ENCODE data around the gene TLR10.

DNA sequence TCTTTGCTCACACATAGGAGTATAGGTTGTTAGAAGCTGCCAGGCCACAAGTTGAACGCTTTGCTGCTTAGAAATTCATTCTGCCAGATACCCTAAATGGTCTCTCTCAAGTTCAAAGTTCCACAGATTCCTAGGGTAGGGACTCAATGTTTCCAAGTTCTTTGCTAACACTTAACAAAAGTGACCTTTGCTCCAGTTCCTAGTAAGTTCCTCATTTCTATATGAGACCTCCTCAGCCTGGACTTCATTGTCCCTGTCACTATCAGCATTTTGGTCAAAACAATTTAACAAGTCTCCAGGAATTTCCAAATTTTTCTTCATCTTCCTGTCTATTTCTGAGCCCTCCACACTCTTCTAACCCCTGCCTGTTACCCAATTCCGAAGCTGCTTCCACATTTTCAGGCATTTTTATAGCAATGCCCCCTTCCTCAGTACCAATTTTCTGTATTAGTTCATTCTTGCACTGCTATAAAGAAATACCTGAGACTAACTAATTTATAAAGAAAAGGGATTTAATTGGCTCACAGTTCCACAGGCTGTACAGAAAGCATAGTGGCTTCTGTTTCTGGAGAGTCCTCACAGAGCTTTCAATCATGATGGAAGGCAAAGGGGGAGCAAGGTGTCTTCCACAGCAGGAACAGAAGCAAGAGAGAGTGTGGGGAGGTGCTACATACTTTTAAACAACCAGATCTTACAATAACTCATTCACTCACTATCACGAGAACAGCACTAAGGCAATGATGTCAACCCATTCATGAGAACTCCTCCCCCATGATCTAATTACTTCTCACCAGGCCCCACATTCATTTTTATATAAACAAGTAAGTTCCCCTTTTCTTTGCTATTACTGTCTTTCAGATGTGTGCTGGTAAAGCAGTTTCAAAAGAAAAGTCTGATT is 33.3 kb upstream of the TLR10 start:
- TF ChIP-seq, protein P1, sequence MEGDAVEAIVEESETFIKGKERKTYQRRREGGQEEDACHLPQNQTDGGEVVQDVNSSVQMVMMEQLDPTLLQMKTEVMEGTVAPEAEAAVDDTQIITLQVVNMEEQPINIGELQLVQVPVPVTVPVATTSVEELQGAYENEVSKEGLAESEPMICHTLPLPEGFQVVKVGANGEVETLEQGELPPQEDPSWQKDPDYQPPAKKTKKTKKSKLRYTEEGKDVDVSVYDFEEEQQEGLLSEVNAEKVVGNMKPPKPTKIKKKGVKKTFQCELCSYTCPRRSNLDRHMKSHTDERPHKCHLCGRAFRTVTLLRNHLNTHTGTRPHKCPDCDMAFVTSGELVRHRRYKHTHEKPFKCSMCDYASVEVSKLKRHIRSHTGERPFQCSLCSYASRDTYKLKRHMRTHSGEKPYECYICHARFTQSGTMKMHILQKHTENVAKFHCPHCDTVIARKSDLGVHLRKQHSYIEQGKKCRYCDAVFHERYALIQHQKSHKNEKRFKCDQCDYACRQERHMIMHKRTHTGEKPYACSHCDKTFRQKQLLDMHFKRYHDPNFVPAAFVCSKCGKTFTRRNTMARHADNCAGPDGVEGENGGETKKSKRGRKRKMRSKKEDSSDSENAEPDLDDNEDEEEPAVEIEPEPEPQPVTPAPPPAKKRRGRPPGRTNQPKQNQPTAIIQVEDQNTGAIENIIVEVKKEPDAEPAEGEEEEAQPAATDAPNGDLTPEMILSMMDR (IDR thresholded peaks at IDR 0.05), result no peak
- no peak for TF ChIP-seq POLR2A (IDR thresholded peaks at IDR 0.05)

Measured in breast epithelium (tissue), 3 donors.